GM21390 (cell line): Measurements from ENCODE around the gene DOCK1.

Experiments used
- ATAC-seq: cut with Tn5 transposase; IDR thresholded peaks from one replicate; pipeline ENCODE4 v1.9.1; 2021; ENCODE audit not compliant: unreplicated experiment

The DOCK1 gene

GRCh38 chr10:127414024-127414423 lies 508.8 kb downstream of the DOCK1 start:
- no peak for ATAC-seq

GRCh38 chr10:127415116-127415515 lies 509.9 kb downstream of the DOCK1 start:
- no peak for ATAC-seq

- ATAC-seq, result no peak
Observed at GRCh38 chr10:127415901-127416581, 510.8 kb downstream of the DOCK1 start.

GRCh38 chr10:127417031-127417430 lies 511.8 kb downstream of the DOCK1 start:
- no peak for ATAC-seq

DNA sequence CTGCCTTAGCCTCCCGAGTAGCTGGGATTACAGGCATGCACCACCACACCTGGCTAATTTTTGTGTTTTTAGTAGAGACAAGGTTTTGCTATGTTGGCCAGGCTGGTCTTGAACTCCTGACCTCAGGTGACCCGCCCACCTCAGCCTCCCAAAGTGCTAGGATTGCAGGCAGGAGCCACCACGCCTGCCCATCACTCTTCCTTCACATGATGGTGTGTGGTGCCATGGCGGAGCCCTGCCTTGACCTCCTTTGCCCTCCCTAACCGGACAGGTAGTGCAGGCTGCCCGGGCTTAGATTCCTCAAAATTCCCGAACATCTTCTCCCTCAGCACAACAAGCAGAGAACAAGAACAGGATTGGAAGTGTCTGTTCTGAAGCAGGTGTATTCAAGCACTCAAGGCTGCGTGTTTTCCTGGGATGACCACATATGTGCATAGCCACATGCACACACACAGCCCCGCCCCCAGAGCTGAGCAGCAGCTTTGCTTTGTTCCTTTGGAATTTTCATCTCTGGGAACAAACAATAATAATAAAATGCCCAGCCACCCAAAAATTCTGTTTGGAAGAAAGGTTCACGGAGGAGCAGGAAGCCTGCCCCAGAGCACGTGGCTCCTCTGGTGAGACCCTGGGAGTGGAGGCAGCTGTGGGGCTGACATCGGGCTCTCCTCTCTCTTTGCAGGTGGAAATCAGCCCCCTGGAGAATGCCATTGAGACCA lies 512.6 kb downstream of the DOCK1 start:
- no peak for ATAC-seq

DNA sequence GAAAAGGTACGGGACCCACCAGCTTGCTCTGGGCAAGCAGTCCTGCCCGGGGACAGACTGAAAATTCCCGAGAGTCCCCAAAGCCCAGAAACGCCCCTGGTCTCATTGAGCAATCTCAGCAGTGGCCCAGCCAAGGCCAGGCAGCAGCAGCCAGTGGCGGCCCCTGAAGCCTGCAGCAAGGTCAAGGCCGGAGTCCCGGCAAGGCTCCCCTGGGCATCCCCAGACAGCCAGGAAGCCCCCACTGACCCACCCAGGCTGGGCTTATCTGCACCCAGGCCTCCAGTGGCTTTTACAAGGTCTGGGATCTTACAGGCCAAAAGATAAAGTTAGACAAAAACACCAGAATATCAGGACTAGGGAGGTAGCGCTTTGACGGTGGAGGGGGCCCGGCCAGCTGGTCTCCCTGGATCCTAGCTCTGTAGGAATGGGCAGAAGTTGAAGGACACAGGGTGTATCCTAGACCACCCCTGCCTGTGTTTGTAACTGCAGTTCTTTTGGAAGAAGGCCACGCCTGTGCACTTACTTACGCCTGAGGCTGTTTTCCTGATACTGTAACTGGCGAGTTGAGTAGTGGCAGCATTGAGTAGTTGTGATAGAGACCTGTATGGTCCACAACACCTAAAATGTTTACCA lies 513.4 kb downstream of the DOCK1 start:
- no peak for ATAC-seq

DNA sequence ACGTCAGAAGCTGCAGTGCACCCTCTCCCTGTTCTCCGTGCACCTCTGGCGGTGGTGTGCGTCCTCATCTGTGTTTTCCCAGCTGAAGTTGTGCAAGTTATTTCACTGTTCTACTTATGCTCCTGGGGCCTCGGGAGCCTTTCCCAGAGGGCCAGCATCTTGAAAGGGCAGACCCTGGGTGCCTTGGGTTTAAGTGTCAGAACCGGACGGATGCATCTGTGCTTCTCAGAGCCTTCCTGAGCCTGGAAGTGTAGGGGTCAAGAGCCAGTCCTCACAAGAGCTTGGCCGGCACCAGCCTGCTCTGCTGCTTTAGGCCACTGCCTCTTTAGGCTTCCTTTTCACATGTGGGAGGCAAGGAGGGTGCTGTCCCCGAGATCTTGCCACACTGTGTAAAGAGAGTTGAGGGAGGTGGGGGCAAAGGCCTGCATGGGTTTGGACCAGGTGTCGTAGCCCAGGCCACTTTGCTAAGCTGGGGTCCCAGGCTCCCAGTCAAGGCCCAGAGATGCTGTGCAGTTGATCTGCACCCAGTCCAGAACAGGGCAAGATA lies 515.0 kb downstream of the DOCK1 start:
- ATAC-seq, result no peak

DNA sequence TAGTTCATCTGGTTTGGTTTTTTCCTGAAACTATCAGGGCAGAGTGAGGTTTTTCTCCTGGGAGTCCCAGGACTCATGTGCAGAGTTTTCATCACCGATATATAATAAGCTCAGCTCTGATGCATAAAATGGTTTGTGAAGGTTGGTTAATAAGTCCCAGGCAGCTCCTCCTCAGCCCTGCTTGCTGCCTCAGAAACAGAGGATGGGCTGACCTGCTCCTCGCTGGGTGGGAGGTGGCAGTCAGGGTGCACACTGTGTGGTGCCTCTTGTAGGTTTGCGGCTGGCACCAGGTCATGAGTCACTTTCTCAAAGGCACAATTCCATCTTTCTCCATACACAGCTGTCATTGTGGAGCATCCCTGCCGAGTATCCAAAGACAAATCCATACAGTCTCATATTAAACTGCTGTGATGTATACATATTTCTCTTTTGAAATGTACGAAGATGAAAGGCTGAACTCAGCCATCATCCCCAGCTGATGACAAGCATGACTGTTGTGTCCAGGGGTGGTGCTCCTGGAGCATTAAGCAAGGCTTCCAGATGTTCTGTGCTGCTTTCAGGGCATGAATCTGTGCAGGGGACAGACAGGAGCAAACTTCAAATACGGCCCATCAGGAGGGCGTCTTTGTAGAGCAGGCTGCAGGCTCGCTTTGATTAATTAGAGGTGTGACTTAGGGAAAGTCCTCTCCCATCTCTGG lies 518.1 kb downstream of the DOCK1 start:
- no peak for ATAC-seq

GRCh38 chr10:127424594-127425264 lies 519.5 kb downstream of the DOCK1 start:
- no peak for ATAC-seq

DNA sequence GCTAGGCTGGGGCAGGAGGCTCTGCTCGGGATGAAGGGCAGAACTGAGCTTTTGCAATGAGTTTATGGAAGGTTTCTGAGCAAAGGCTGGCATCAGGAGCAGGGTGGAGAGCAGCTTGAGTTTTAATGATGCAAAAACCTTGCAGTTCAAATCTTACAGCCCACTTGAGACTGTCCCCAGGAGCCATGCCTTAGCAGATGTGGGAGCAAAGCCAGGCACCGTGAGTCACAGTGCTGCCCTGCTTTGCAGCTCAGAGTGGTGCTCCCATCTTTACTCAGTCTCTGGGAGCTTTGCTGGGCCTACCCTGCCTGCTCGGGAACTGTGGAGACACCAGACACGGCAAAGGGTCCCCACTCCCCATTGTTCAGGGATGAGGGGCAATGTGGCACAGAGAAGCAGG lies 521.5 kb downstream of the DOCK1 start:
- ATAC-seq, result no peak

- ATAC-seq, result no peak
Observed at GRCh38 chr10:127427926-127428325, 522.7 kb downstream of the DOCK1 start.

GRCh38 chr10:127428385-127428980 lies 523.3 kb downstream of the DOCK1 start:
- ATAC-seq, result no peak

DNA sequence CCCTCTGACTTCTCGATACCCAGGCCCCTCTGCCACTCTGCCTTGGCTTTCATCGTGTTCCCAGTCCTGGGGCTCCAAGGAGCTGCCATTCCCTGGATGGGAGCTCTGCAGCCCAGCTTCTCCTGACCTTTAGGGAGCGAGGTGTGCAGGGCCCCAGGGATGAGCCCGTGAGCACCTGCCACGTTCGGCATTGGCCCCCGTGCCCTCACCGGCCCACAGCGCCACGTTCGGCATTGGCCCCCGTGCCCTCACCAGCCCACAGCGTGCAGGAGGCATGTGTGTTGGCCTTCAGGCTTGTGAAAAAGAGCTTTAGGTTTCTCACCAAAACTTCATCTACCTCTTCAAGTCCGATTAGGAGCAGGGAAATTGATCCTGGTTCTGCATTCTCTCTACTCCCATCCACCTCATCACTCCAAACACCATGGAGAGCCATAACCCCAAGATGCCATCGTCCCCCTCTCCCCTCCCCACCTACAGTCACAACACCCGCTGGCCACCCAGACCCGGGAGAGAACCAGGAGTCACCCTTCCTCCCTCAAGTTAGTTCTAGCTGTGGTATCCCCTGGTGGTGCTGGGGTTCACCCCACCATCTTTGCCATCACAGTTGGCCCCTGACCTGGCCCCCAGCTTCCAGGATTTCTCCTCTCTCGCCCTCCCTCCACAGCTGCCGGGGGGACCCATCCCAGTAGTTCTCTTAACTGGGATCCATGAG lies 524.5 kb downstream of the DOCK1 start:
- no peak for ATAC-seq

DNA sequence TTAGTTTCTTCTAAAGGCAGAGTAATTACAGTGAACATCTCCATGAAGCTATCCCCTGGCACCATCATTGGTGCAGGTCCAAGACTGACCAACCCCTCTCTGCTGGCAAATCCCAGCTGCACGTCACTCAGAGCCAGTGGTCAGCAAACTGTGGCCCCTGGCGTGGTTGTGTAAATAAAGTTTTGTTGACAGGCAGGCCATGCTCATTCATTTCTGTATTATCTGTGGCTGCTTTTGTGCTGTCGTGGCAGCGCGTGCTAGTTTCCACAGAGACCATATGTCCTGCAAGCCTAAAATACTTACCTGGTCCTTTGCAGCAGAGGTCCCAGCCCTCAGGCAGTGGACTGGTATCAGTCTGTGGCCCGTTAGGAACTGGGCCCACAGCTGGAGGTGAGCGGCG lies 526.3 kb downstream of the DOCK1 start:
- no peak for ATAC-seq

DNA sequence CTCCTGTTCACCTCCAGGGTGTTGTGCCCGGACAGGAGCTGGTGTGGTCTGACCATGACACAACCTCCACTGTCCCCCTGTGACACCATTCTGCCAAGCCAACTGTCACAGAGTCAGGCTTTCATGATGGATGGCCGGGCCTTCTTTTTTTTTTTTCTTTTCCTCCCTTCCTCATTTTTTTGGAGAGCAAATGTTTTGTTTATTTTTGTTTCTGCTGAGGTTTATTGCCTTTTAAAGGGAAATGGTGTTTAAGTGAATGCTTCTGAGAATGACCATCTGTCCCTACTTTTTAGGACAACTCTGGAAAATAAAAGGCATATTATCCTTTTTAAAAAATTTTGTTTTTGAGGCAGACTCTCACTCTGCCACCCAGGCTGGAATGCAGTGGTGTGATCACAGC lies 528.8 kb downstream of the DOCK1 start:
- ATAC-seq, result no peak

- ATAC-seq, result no peak
Observed at GRCh38 chr10:127435246-127435645, 530.0 kb downstream of the DOCK1 start.

GRCh38 chr10:127440371-127440770 lies 535.1 kb downstream of the DOCK1 start:
- ATAC-seq, result no peak

DNA sequence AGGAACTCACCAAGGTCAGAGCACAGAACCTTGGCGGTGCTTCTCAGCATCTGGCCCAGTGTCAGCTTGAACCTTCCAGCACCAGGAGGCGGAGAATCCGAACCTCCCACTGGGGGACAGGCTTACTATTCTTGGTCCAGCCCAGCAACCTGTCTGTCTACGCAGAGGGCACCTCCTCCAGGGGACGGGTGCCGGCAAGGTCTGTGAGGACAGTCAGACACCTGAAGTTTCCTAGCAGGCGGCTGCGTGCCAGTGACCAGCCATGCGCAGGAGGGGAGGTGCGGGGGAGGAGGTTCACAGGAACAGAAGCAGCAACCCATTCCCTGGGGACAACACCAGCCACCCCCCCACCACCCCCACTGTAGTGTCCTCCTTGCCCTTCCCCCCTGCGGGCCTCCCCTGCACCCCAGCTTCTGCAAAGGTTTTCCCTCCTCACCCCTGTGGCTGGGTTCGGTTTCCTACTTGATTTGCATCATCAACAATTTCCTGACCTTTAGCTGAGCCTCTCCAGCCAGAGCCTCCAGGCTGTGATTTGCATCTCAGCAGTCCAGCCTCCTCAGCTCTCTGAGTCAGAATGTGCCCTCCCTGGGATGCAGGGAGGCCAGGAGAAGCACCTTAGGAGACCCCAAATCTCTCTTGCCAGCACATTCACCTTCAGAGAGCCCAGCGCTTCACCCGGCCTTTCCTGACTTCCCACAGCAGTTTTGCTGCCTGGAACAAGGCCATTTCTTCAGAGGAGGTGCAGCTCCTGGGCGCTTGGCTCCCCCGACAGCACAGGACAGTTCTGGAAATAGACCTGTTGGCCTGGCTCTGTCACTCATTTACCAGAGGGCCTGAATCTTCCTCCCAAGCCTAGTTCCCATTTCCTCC lies 536.4 kb downstream of the DOCK1 start:
- no peak for ATAC-seq

GRCh38 chr10:127442220-127442525 lies 536.9 kb downstream of the DOCK1 start:
- ATAC-seq, result no peak
